H7 (cell line): ENCODE measurements around the gene CISD3. TPM values are rescaled to one million over a fixed set of nuclear protein-coding genes. Genes with fewer than 3 reads are reported as not detected.

Experiments
- DNase-seq: peaks from one replicate; pipeline ENCODE4 v3.0.0; 2012
- H3K27me3 ChIP-seq: 2 replicates; pipeline ENCODE4 v1.6.0; 2011; ENCODE audit warnings: mild to moderate bottlenecking, low read length; ENCODE audit not compliant: control insufficient read depth, insufficient read depth
- H3K36me3 ChIP-seq: replicated peaks from 2 replicates; pipeline ENCODE4 v1.5.1; 2011; ENCODE audit warnings: low read length; ENCODE audit not compliant: control insufficient read depth, insufficient read depth
- H3K4me3 ChIP-seq: 2 replicates; pipeline ENCODE4 v1.5.1; 2011; ENCODE audit warnings: low read depth, mild to moderate bottlenecking, control low read depth, low read length, moderate library complexity; ENCODE audit not compliant: insufficient read depth
- total RNA-seq: library from RNA; depleted of rRNA; stranded (reverse); fragments of >200 nt; shearing (Covaris generic); gene quantifications from 2 replicates; pipeline ENCODE4 v1.2.3, GENCODE V29; 2014

CISD3 gene
- total RNA-seq, 1 experiment from 2014 or later, result 2.9 TPM

DNA sequence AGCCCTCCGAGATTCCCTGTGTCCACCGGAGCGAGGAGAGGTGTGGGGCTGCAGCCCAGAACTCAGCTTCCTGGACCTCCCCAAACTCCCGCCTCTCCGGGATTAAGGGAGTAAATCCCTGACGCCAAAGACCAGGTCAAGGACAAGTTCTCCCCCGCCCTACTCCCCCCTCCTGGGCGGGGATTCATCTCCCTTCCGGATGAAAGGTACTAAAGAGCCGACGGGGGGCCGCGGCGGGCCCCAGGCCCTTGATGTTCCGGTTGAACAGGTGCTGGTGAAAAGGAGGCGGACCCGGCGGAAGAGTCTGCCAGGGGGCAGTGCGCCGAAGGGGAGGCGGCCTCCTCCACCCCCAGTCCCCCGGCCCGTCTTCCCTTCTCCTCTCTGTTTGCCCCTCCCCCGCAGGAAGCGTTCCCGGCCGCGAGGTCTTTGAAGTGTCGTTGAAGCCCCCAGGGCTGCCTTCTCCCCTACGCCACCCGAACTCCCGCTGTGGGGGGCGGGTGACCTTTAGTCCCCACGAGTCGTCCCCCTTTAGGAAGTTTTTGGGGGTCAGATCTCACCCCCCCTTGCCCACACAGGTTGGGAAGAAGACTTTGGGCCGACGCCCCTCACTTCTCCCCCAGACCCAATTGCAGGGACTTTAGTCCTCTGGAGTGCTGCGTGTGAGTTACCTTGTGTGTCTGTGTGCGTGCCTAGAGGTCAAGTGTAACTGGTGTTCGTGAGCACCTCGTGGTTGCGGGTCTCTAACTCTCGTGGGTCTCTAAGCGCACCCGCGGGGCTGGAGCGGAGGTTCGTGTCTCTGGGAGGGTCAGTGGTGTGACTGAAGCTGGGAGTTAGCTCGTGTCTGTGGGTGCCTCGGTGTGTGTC lies 26.2 kb upstream of the CISD3 start:
- Histone ChIP-seq H3K36me3 (no peaks in the 10 kb centered on the region), H3K4me3 (peak overlapping the region; percentile 42), H3K27me3 (peaks cover 75% of the 10 kb centered on the region)
- peak; percentile 99 for DNase-seq

DNA sequence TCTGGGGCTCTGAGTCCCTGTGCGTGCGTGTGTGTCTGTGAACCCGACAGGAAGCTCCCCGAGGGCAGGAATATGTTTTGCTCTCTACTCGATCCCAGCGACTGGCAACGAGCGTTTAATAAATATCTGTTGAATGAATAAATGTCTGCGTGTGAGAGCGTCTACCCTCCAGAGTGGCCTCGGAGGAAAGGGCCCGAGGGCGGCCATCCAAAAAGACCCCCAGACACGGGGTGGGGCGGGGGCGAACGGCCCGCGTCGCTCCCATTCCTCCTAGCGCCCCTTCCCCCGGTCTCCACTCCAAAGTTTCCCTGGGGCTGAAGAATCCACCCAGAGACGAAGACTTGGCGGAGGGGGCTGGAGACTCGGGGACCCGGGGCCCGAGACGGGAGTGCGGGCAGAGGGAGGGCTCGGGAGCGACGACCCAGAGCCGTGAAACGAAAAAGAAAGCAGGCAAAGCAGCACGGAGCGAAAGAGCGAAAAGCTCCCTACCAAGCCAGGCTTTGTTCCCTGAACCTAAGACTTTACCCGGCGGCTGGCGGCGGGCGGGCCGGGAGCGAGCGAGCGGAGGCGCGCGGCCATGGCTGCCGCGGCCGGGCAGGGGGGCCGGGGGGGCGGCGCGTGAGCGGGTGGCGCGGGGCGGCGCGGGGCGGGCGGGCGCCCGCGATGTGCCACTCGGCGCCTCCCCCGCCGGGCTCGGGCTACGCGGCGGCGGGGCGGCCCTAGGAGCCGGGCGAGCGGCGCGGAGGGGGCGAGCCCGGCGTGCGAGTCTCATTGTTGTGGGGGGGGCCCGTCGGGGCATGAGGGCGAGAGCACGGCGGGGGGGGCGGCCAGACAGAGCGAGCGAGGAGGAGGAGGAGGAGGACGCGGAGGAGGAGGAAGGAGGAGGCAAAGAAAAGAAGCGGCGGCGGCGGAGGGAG lies 25.3 kb upstream of the CISD3 start, which contains the start of gene MLLT6:
Gene MLLT6 (plus strand): TSS at position 668 of the 917 bp plus-strand sequence. CDS start 360 bp downstream, outside the sequence.
- Histone ChIP-seq H3K4me3 (peak within 1 kb of the TSS; percentile 42), H3K36me3 (no peaks in the 10 kb centered on the region), H3K27me3 (peaks cover 67% of the 10 kb centered on the region)
- DNase-seq, result peak; percentile 94

DNA sequence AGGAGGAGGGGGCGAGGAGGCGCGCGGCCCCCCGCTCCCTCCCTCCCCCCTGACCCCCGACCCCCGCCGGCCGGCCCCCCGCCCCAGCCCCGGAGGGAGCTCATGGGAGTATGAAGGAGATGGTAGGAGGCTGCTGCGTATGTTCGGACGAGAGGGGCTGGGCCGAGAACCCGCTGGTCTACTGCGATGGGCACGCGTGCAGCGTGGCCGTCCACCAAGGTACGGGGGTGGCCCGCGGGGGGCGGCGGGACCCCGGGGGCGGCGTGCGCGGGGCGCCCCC lies 24.7 kb upstream of the CISD3 start:
- no peaks in the 10 kb centered on the region for H3K36me3 ChIP-seq
- H3K27me3 ChIP-seq, result peaks cover 62% of the 10 kb centered on the region
- peak; percentile 91 for DNase-seq
- peak overlapping the region; percentile 42 for H3K4me3 ChIP-seq

DNA sequence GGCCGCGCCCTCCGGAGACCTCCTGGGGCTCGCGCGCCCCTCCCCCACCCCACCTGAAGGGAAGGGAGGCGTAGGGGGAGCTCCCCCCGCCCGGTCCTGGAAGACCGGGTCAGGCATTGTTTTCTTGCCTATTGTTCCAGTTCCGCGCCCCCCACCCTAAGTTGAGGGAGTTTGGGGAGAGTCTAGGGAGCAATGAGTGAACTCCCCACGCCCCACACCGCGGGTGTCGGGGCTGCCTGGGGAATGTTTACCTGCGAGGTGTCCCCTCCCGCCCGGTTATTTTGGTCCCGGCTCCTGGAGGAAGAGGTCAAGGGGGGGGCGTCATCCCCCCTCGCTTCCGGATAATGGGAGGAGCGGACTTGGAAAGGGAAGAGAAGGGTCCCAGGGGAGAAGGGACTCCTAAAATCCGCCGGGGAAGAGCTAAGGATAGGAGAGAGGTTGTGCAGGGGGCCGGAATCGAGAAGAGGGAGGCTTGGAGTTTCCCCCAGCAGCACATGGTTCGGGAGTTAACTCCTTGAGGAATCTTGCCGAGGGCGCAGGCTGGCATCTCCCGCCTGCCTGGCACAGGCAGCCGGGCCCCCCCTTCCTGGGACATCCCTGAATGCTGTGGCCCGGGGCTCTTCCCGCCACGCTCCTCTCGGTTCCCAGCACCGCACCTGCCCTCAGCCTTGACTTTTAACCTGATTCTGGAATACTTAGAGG lies 24.2 kb upstream of the CISD3 start:
- H3K36me3 ChIP-seq, result no peaks in the 10 kb centered on the region
- peaks cover 57% of the 10 kb centered on the region for H3K27me3 ChIP-seq
- peak; percentile 89 for DNase-seq
- peak overlapping the region; percentile 42 for H3K4me3 ChIP-seq

DNA sequence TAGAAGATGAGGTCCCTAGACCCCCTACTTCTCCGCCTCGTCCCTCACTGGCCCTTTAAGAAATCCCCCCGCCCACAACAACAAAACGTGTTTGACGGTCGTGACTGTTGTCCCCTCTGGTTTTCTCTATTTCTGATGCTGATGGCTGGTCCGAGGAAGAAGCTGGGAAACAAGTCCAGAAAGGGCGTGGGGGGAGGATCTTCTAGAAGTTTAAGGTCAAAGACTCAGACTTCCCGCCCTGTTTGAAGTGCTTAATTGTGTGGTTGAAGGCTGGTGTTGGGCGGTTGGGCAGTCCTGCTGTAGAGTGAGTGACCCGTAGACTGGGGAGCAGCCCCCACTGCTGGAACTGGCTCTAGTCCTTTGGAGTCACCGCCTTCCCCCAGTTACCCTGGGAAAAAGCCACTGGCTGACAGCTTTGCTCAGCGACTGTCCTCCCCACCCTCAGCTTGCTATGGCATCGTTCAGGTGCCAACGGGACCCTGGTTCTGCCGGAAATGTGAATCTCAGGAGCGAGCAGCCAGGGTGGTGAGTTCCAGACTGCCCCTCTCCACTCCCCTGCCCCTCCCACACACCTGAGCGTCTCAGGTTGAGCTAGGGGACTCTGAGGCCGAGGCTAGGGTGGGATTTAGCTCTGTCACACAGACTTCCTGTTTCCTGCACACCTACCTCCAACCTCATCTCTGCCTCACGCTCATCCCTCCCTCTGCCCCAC lies 23.5 kb upstream of the CISD3 start:
- DNase-seq, result peak; percentile 63
- peak overlapping the region; percentile 42 for H3K4me3 ChIP-seq
- no peaks in the 10 kb centered on the region for H3K36me3 ChIP-seq
- H3K27me3 ChIP-seq, result peaks cover 50% of the 10 kb centered on the region

DNA sequence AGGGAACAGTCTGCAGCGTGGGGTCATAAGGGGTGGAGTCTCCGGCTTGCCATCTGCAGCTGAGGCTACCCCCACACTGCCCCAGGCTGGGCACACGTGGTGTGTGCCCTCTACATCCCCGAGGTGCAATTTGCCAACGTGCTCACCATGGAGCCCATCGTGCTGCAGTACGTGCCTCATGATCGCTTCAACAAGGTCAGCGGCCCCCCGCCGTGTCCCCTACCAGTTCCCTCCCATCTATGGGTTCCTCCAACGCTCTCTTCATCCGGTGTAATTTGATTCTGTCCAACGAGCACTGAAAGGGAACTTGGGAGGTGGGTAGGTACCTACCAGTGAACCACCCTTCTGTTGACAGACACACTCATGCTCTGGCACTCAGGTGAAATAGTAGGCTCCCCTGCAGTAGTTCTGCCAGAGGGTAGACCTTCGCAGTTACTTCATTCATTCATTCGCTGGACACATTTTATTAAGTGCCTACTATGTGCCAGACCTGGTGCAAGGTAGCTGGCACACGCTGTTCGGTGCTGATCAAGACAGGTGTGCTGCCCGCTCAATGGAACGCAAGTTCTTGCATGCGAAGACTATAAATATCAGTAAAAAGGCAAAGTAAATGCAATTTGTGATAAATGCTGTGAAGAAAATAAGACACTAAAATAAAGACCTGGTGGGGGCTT lies 22.3 kb upstream of the CISD3 start:
- Histone ChIP-seq H3K4me3 (peak overlapping the region; percentile 10; the same call in 1 of the 2 replicates), H3K36me3 (no peaks in the 10 kb centered on the region), H3K27me3 (peaks cover 40% of the 10 kb centered on the region)
- DNase-seq, result peak; percentile 52

DNA sequence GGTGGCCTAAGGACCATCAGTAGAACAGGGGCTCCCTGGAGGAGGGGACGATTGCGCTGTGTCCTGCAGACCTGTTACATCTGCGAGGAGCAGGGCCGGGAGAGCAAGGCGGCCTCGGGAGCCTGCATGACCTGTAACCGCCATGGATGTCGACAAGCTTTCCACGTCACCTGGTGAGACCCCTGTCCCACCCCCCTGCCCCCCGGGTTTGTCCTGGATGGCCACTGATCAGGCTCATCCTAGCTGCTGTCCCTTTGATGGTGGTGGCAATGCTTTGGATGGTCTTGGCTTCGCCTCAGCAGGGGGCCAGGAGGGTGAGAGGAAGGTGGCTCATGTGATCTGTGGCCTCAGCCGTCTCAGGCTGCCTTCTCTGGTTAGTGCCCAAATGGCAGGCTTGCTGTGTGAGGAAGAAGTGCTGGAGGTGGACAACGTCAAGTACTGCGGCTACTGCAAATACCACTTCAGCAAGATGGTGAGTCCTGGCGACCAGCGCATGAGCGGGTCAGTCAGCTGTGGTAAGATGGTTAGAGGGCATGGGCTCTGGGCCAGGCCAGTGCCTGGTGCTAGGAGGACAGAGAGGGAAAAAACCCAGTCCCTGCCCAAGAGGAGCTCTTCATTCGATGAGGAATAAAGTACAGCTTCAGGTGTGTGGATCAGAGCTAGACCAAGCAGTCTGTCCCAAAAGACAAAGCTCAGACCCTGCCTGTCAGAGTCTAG lies 20.9 kb upstream of the CISD3 start:
- Histone ChIP-seq H3K36me3 (no peaks in the 10 kb centered on the region), H3K27me3 (peaks cover 29% of the 10 kb centered on the region), H3K4me3 (no peak overlapping the region)
- no peak for DNase-seq

DNA sequence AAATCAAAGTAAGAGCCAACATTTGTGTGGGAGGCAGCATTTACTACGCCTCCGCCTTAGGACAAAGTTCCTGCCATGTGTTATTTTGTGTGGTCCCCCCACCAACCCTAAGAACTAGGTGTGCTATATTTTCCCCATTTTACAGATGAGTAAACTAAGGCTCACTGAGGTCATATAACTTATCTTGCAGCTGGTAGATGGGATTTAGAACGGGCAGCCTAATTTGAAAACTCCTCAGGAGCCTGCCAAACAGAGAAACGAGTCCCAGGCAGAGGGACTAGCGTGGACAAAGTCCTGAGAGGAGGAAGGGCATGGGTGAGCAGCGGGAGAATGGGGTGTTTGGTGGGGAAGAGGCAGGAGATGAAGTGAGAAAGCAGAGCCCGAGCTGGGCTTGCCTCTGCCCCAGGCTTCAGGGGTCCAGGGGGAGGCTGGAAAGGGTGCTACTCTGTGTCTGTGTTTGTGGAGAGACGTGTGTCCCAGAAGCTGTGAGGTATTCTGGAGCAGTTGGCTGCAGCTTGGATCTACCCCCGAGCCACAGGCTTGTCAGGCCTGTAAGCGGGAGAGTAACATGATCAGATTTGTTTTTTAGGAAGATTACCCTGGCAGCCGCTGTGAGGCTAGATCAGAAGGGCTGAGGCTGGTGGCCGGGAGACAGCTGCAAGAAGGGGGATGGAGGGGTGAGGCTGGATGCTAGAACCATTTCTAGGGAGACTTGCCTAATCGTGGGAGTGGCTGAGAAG lies 20.1 kb upstream of the CISD3 start:
- Histone ChIP-seq H3K27me3 (peaks cover 23% of the 10 kb centered on the region; the same call in 1 of the 2 replicates), H3K4me3 (no peak overlapping the region), H3K36me3 (no peaks in the 10 kb centered on the region; the same call in 1 of the 2 replicates)
- peak; percentile 32 for DNase-seq

DNA sequence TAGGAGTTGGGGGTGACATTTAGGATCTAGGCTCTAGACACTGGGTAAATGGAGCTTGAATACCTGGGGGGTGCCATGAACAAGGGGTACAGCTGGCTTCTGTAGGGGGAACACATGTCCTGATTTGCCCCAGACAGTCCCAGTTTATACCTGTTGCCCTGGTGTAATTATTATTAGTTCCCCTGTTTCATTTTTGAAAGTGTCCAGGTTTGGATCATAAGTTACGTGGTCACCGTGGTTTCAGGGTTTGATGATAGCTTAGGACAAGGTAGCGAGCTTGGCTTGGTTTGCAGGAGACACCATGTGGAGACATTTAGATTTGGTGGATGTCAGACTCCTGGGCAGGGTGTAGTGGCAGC lies 19.6 kb upstream of the CISD3 start:
- no peak for DNase-seq
- Histone ChIP-seq H3K36me3 (no peaks in the 10 kb centered on the region; the same call in 1 of the 2 replicates), H3K4me3 (no peak overlapping the region), H3K27me3 (peaks cover 23% of the 10 kb centered on the region; the same call in 1 of the 2 replicates)

DNA sequence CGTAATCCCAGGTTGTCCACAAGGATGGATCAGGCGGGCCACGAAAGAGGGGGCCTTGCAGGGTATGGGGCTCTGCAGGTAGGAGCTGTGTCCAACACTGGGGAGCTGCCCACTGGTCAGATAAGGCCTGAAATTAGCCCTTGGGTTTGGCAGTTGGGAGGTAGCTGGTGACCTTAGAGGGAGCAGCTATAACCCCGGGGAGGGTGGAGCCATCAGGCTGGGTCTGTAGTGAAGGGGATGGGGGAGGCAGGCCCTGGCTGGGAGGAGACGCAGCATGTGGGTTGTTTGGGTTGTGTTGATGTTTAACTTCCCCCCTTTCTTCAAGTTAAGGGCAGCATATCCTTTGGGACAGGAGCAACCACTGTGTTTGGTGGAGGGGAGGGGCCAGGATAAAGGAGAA lies 19.2 kb upstream of the CISD3 start:
- peak; percentile 58 for DNase-seq
- no peaks in the 10 kb centered on the region; the same call in 1 of the 2 replicates for H3K36me3 ChIP-seq
- peaks cover 23% of the 10 kb centered on the region; the same call in 1 of the 2 replicates for H3K27me3 ChIP-seq
- no peak overlapping the region for H3K4me3 ChIP-seq

DNA sequence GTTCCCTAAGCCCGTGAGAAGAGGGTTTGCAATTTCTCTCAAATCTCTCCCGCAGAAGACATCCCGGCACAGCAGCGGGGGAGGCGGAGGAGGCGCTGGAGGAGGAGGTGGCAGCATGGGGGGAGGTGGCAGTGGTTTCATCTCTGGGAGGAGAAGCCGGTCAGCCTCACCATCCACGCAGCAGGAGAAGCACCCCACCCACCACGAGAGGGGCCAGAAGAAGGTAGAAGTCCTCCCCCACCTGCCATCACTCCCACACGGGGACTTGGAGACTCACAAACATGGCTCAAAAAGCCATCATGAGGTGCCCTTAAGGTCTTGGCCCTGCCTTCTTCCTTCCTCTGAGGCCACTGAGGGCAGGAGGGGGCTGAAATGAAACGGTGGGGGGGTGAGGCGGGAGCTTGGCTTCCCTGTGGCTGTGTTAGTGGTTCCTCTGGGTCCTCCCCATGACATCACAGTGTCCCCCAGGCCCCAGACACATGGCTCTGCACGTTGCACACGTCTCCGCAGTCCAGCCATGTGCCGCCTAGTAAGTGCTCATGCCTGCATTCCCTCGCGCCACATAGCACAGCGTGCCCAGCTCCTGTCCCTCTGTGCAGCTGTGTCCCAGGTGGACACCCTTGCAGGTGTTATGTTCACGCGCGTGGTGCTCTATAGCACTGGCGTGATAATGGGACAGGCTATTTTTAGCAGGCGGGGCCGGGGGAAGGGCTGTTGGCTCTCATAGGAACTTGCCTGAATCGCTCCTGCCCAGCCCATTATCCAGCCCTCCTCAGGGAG lies 18.2 kb upstream of the CISD3 start:
- H3K36me3 ChIP-seq, result no peaks in the 10 kb centered on the region; the same call in 1 of the 2 replicates
- DNase-seq, result peak; percentile 45
- H3K27me3 ChIP-seq, result peaks cover 14% of the 10 kb centered on the region; the same call in 1 of the 2 replicates
- no peak overlapping the region for H3K4me3 ChIP-seq

DNA sequence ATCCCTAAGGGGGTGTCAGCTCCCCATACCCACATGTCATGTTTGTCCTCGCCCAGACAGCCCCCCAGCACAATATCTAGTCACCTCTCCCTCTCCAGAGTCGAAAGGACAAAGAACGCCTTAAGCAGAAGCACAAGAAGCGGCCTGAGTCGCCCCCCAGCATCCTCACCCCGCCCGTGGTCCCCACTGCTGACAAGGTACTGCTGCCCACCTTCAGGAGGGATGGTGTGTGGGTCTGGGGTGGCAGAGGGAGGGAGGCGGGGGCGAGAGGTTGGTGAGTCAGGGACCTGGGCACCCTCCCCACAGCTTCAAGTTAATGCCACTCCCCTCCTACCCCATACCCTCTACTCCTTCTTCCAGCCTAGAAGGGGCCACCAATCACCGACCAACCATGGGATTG lies 17.5 kb upstream of the CISD3 start:
- no peak for DNase-seq
- H3K36me3 ChIP-seq, result no peaks in the 10 kb centered on the region; the same call in 1 of the 2 replicates
- H3K4me3 ChIP-seq, result no peak overlapping the region
- H3K27me3 ChIP-seq, result peaks cover 8% of the 10 kb centered on the region; the same call in 1 of the 2 replicates
